22Rv1 (cell line): ENCODE data around the gene TM4SF4.

Source experiments
- ZFX ChIP-seq: fragments of 450-650 bp; IDR thresholded peaks from 2 replicates; pipeline ENCODE4 v1.6.1; 2017; ENCODE audit warnings: antibody characterized with exemption, borderline replicate concordance
- TF ChIP-seq, protein P1 (sequence below): fragments of 450-650 bp; IDR thresholded peaks from 2 replicates; pipeline ENCODE4 v1.5.1; 2017; ENCODE audit warnings: mild to moderate bottlenecking

DNA sequence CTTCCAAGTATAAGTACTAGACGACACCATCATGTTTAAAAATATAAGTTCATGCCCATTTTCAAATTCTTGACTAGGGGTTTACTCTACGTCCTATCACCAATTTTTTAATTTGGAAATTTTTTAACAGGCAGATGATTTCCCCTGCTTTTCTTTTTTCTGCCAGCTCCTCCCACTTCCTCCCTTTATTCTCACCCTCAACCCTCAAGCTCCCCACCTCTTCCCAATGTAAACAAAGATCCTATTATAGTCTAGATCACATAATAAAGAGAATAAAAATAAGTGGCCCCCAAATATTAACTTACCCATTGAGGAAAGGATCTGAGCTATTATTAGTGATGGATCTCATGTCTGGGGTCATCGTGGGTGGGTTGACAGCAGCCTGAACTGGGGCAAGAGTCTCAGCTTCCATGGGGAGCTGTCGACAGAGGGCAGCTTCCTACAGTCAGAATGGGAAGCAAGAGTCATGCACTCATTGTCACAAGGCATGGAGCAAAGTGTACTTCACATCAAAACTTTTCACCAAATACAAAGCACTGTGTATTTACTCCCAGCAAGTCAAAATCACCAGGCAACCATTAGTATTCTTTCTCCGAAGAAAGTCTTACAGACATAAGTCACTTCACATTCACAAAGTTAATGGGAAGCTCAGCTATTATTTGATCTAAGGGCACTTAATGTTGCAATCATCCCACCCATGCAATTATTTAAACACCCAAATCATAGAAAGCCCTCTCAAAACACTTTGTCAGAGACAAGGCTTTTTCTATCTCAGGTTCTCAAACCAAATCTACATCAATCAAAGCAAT, 53.2 kb downstream of the TM4SF4 start:
- TF ChIP-seq, protein P1, sequence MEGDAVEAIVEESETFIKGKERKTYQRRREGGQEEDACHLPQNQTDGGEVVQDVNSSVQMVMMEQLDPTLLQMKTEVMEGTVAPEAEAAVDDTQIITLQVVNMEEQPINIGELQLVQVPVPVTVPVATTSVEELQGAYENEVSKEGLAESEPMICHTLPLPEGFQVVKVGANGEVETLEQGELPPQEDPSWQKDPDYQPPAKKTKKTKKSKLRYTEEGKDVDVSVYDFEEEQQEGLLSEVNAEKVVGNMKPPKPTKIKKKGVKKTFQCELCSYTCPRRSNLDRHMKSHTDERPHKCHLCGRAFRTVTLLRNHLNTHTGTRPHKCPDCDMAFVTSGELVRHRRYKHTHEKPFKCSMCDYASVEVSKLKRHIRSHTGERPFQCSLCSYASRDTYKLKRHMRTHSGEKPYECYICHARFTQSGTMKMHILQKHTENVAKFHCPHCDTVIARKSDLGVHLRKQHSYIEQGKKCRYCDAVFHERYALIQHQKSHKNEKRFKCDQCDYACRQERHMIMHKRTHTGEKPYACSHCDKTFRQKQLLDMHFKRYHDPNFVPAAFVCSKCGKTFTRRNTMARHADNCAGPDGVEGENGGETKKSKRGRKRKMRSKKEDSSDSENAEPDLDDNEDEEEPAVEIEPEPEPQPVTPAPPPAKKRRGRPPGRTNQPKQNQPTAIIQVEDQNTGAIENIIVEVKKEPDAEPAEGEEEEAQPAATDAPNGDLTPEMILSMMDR, result no peak
- TF ChIP-seq ZFX, result no peak
